Brain microvascular endothelial cell (primary cell): ENCODE results near the gene LHX6.

Source experiments
- DNase-seq: peaks from one replicate; pipeline ENCODE4 v3.0.0-alpha.2; 2020
- H3K27ac ChIP-seq: fragments of 250-450 bp; sonication (Bioruptor Pico); 2 replicates; pipeline ENCODE4 v1.5.1; 2020; ENCODE audit warnings: mild to moderate bottlenecking, moderate library complexity
- H3K27me3 ChIP-seq: fragments of 250-450 bp; sonication (Bioruptor Pico); replicated peaks from 2 replicates; pipeline ENCODE4 v1.5.1; 2020; ENCODE audit warnings: mild to moderate bottlenecking
- H3K36me3 ChIP-seq: fragments of 250-450 bp; sonication (Bioruptor Pico); replicated peaks from 2 replicates; pipeline ENCODE4 v1.5.1; 2020; ENCODE audit warnings: mild to moderate bottlenecking
- H3K4me3 ChIP-seq: 2 replicates; pipeline ENCODE4 v1.5.1; 2011; ENCODE audit warnings: low read depth, mild to moderate bottlenecking, control low read depth, low read length, moderate library complexity
- CTCF ChIP-seq: IDR thresholded peaks from 2 replicates; pipeline ENCODE4 v1.5.1; 2011; ENCODE audit warnings: low read depth, mild to moderate bottlenecking, moderate library complexity, low read length, control low read depth, inconsistent platforms; ENCODE audit errors: missing control alignments
- in situ Hi-C: cut with HindIII; loops from 2 replicates; pipeline ENCODE4 v1.10.0; 2017; ENCODE audit warnings: low sequenced_read_pairs, low pct_ligation_motif_present

The LHX6 gene

GRCh38 chr9:122184551-122184950, 44.2 kb downstream of the LHX6 start:
- TF ChIP-seq CTCF: no peak
- H3K4me3 ChIP-seq: no peak overlapping the region
- no peaks in the 10 kb centered on the region for H3K36me3 ChIP-seq
- in situ Hi-C loops: no loop called here
- H3K27ac ChIP-seq: no peak overlapping the region
- H3K27me3 ChIP-seq: peaks cover 13% of the 10 kb centered on the region
- DNase-seq: no peak

- Histone ChIP-seq H3K36me3 (no peaks in the 10 kb centered on the region), H3K27me3 (peaks cover 13% of the 10 kb centered on the region), H3K27ac (no peak overlapping the region), H3K4me3 (no peak overlapping the region)
- TF ChIP-seq CTCF: no peak
- DNase-seq: no peak
- in situ Hi-C loops: no loop called here
These were observed 45.3 kb downstream of the LHX6 start for GRCh38 chr9:122183501-122183900.

GRCh38 chr9:122180633-122181032, 48.1 kb downstream of the LHX6 start:
- peak; percentile 85 for DNase-seq
- TF ChIP-seq CTCF: no peak
- no peaks in the 10 kb centered on the region for H3K36me3 ChIP-seq
- H3K27me3 ChIP-seq: peaks cover 13% of the 10 kb centered on the region
- H3K27ac ChIP-seq: no peak overlapping the region
- no peak overlapping the region for H3K4me3 ChIP-seq
- in situ Hi-C loops: no loop called here

GRCh38 chr9:122179690-122180074, 49.1 kb downstream of the LHX6 start:
- DNase-seq: no peak
- in situ Hi-C loops: no loop called here
- no peak overlapping the region for H3K27ac ChIP-seq
- TF ChIP-seq CTCF: no peak
- no peak overlapping the region for H3K4me3 ChIP-seq
- peaks cover 13% of the 10 kb centered on the region for H3K27me3 ChIP-seq
- H3K36me3 ChIP-seq: no peaks in the 10 kb centered on the region

- in situ Hi-C loops: no loop called here
- no peak for TF ChIP-seq CTCF
- Histone ChIP-seq H3K27ac (no peak overlapping the region), H3K27me3 (peaks cover 13% of the 10 kb centered on the region), H3K4me3 (no peak overlapping the region), H3K36me3 (no peaks in the 10 kb centered on the region)
- no peak for DNase-seq
These were observed 49.6 kb downstream of the LHX6 start for GRCh38 chr9:122179054-122179689.

GRCh38 chr9:122176916-122177315, 51.8 kb downstream of the LHX6 start:
- Histone ChIP-seq H3K27me3 (peaks cover 2% of the 10 kb centered on the region), H3K36me3 (no peaks in the 10 kb centered on the region), H3K4me3 (no peak overlapping the region), H3K27ac (no peak overlapping the region)
- TF ChIP-seq CTCF: no peak
- in situ Hi-C loops: no loop called here
- no peak for DNase-seq
